Measurements from ENCODE around the gene TAF12.
A peak's percentile ranks its signal among the peaks of the same experiment; 100 is the strongest.
"Not testable (repeated sequence)": the region's sequence is repeated elsewhere in the genome, so short reads cannot be mapped to it uniquely, and the experiment has no call there.

TAF12 gene

DNA sequence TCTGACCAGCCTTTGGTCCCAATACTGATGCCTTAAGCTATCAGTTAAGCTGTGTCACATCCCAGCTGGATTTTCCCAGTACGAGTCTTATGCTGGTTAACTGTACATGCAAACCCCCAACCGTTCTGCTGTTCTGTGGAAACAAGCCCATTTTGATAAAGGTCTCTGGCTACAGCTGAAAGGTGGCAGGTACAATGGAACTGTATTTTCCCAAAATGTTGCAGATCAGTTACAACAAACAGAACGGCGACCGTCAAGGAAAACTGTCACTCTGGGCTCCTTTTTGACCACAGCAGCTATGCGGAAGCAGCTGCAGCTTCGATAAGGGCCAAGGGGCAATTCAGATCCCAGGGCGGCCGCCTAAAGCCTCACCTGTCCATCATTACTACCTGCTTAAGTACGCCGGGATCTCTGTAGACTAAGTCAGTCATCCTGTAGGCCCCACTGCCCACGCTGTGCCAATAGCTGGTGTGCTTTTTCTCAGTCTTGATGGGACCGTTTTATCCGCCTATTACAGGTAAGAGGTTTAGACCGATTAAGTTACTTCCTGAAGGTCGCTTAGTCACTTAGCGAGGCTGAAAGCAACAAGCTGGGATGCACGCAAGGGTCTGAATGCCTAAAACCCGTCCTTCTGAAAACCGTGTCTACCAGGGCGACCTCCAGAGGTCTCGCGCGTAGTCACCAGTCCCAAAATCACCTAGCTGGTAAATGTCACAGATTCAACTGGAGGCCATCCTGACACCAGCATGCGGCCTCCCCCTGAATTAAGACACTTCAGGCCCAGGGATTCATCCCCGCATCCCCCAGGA lies 61.9 kb downstream of the TAF12 start:
- peak; percentile 61 for DNase-seq

DNA sequence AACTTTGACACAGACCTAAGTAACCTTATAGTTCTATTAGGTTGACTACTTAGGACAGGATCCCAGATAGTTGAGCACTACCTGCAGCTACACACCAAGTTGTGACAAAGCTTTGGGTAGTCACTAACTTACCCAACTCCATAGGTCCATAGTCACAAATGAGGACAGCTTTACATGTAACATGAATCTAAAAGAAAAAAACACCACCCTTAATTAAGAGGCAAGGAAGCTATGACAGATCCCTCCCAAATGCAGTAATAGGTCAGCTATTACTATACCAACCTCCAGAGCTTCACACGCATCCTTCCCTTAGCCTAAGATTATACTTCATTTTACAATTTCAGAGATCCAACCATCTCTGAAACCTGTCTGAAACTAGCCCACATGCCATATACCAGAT lies 63.5 kb downstream of the TAF12 start:
- no peak for DNase-seq

DNA sequence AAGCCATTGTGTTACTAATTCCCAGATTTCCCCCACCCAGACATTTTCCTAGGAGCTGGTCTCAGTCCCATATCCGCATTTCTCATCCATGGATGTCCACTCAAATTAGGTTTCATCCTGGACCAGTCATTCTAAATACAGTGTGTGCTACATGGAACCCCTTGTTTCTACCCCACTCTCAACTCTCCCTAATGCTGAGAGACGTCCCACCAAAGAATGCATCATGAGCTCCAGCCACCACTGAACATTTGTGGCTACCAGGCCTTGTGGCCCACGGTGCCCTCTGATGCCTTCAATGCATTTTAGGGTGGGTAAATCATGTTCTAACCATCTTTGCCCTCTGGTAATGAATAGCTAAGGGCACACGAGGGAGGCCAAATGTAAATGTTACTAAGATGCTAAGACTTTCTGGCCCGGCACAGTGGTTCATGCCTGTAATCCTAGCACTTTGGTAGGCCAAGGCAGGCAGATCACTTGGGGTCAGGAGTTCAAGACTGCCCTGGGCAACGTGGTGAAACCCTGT lies 64.1 kb downstream of the TAF12 start:
- no peak for DNase-seq

GRCh38 chr1:28577738-28578536 lies 64.9 kb downstream of the TAF12 start:
- no peak for DNase-seq

DNA sequence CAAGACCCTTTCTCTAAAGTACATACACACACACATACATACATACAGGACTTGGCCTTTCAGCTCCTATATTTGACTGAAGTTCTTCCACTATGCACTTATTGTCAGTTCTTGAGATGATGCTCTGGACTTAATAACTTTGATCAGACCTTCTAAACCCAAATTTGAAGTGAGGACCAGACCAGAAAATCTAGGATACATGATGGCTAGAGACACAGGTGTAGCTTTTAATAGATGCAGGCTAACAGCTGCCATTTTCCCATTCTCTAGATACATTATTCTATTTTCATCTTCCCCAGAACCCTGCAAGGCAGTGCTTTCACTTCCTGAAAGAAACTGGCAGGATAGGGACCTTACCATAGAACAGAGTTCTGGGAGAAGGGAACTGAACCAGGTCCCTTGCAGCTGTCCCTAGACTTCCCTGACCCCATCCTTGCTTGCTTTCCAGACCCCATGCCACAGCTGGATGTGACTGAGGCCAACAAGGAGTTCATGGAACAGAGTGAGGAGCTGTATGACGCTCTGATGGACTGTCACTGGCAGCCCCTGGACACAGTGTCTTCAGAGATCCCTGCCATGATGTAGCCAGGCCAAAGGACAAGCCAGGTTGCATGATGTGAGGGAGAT lies 65.7 kb downstream of the TAF12 start:
- DNase-seq, result peak; percentile 42

DNA sequence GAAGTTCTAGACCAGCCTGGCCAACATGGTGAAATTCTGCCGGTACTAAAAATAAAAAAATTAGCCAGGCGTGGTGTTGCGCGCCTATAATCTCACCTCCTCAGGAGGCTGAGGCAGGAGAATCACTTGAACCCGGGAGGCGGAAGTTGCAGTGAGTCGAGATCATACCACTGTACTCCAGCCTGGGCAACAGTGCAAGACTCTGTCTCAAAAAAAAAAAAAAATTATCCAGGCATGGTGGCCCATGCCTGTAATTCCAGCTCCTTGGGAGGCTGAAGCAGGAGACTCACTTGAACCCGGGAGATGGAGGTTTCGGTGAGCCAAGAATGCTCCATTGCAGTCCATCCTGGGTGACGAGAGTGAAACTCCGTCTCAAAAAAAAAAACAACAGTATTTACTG lies 69.3 kb downstream of the TAF12 start:
- DNase-seq, result no peak

DNA sequence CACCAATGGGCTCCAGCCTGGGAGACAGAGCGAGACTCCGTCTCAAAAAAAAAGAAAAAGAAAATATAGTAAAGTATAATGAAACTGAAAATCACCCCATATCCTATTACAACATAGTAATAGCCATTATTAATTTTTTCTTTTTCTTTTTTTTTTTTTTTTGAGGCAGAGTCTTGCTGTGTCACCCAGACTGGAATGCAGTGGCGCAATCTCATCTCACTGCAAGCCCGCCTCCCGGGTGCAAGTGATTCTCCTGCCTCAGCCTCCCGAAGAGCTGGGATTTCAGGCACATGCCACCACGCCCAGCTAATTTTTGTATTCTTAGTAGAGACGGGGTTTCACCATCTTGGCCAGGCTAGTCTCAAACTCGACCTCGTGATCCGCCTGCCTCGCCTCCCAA lies 70.0 kb downstream of the TAF12 start:
- DNase-seq, result not testable (repeated sequence)

DNA sequence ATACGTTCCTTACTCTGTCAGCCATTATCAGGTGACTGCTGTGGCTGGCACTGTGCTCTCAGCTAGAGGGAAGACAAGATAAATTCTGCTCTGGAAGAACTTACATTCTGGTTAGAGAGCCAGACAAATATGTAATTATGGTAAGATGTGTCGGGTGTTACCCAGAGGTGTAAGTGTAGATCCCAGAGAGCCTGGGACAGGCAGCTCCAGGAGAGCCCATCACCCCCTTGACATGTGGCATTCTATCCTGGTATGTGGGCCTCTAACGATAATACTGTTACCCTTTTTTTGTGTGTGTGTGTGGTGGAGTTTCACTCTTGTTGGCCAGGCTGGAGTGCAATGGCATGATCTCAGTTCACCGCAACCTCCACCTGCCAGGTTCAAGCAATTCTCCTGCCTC lies 71.0 kb downstream of the TAF12 start:
- DNase-seq, result no peak

DNA sequence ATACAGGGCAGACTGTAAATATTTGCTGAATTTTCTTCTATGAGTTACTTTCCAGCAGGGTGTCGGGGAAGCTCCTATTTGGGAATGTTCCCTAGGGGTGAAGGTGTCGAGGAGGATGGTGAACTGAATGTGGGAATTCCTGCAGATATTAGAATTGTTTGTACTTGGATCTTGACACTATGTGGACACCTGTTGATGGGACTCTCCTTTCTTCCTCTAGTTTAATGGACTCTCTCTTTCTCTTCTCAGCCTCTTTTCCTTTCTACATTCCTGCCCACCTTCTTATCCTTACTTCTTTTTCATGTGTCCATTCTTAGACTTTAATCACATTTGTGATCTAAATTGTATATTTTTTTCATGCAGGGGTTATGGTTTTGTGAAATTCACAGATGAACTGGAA lies 75.9 kb downstream of the TAF12 start:
- no peak for DNase-seq

DNA sequence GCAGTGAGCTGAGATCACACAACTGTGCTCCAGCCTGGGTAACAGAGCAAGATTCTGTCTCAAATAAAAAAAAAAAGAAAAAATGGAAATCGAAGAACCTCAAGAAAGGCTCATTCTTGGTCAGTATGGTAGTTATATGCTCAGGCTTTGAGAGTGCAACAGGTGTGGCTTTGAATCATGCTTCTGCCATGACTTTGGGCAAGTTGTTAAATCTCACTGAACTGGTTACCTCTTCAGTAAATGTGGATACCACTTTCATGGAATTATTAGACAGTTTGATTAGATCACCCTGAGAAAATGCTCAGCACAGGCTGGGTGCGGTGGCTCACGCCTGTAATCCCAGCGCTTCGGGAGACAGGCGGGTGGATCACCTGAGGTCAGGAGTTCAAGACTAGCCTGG lies 77.1 kb downstream of the TAF12 start:
- no peak for DNase-seq

GRCh38 chr1:28565040-28565439 lies 77.8 kb downstream of the TAF12 start:
- no peak for DNase-seq

DNA sequence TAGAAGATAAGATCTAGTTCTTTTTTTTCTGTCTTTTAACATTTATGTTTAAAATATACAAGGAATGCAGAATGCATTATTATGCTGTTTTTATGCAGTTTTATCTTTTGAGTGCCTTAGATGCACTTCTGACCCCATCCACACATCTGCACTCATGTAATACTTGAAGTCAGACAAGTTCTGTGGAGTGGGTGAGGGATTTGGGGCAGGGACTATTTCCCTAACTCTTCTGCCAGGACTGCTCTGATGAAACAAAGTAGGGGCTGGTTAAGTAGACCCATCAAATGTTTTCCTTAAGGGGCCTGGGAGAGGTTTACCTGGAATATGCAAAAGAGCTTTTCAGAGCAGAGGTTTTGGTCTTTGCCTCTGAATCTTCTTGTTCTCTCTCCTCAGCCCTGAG lies 78.6 kb downstream of the TAF12 start:
- DNase-seq, result no peak

- DNase-seq, result no peak
These were observed 82.0 kb downstream of the TAF12 start for GRCh38 chr1:28560886-28561285.
